Activated B cell treated with CpG ODN at 0.5 μM for 24 hours (primary cell): ENCODE results near the gene C5orf22. TPM values are rescaled to one million over a fixed set of nuclear protein-coding genes. Genes with fewer than 3 reads are reported as not detected.

Source experiments
- ATAC-seq: fragments of 200-7000 bp; cut with Tn5 transposase; one replicate; pipeline ENCODE4 v1.10.0; 2021; ENCODE audit warnings: low read depth, mild to moderate bottlenecking, moderate library complexity
- CTCF ChIA-PET: fragments of 350-600 bp; sonication (Branson Sonifier 250); formaldehyde crosslinking; loops from one replicate; lab custom pipeline; 2021; ENCODE audit warnings: antibody characterized with exemption; lab: Charles Lee
- POLR2A ChIA-PET: fragments of 350-600 bp; sonication (Branson Sonifier 250); formaldehyde crosslinking; loops from one replicate; lab custom pipeline; 2021; ENCODE audit warnings: antibody characterized with exemption; lab: Charles Lee
- DNase-seq: peaks from one replicate; pipeline ENCODE4 v3.0.0; 2022
- H3K27ac Mint-ChIP-seq: one replicate; pipeline ENCODE4 v1.8.0; 2020; ENCODE audit warnings: mixed read lengths
- H3K27me3 Mint-ChIP-seq: one replicate; pipeline ENCODE4 v1.8.0; 2021; ENCODE audit warnings: mixed read lengths
- H3K36me3 Mint-ChIP-seq: one replicate; pipeline ENCODE4 v1.8.0; 2021; ENCODE audit warnings: low read depth, mixed read lengths
- H3K4me1 Mint-ChIP-seq: one replicate; pipeline ENCODE4 v1.8.0; 2021; ENCODE audit warnings: mixed read lengths
- H3K4me3 Mint-ChIP-seq: one replicate; pipeline ENCODE4 v1.8.0; 2020; ENCODE audit warnings: mild to moderate bottlenecking, mixed read lengths
- H3K9me3 Mint-ChIP-seq: one replicate; pipeline ENCODE4 v1.8.0; 2020; ENCODE audit warnings: mixed read lengths
- CTCF ChIP-seq: fragments of 200-600 bp; IDR thresholded peaks from one replicate; pipeline ENCODE4 v1.8.0; 2022; ENCODE audit warnings: antibody characterized with exemption, mild to moderate bottlenecking
- intact Hi-C: fragments of 100-400 bp; cut with micrococcal nuclease; formaldehyde crosslinking; loops from one replicate; pipeline ENCODE4 v1.15.1; 2024
- total RNA-seq: library from RNA; stranded (reverse); gene quantifications from 2 replicates; pipeline ENCODE4 v1.2.3, GENCODE V29; 2022

Gene C5orf22
- total RNA-seq, 1 donor from 2014 or later = 27.0 TPM

DNA sequence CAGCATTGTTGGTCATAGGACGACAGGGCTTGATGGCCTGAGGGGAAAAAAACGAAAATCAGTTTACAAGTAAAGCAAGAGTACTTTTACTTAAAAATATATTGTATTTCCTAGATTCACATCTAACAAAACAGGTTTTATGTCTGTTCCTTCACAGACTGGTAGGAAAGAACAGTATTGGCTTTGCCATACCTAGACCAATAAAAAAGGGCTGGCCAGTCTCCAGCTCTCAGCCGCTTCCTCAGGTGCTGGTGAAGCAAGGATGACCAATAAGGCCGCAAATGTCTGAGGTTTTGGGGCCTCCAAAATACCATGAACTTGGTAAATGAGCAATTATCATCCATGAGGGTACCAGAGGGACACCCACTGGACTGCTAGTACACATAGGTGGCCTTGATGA, 36.8 kb upstream of the C5orf22 start:
- POLR2A ChIA-PET = no interaction called here
- CTCF ChIA-PET = interaction anchor here (1.1 kb wide), 1 partner anchor 13 kb away, joined by 3 read pairs; no protein-coding TSS in a partner anchor
- H3K36me3 Mint-ChIP-seq = peaks cover 94% of the 10 kb centered on the region
- H3K4me1 Mint-ChIP-seq = no peaks in the 10 kb centered on the region
- no peak for TF ChIP-seq CTCF
- DNase-seq (no peak), ATAC-seq (no peak)
- no peak overlapping the region for H3K4me3 Mint-ChIP-seq
- H3K27me3 Mint-ChIP-seq = no peaks in the 10 kb centered on the region
- no peaks in the 10 kb centered on the region for H3K9me3 Mint-ChIP-seq
- intact Hi-C loops = no loop called here
- H3K27ac Mint-ChIP-seq = no peak overlapping the region

GRCh38 chr5:31496301-31496700, 35.8 kb upstream of the C5orf22 start:
- ChIA-PET CTCF (no interaction called here), POLR2A (no interaction called here)
- no peaks in the 10 kb centered on the region for H3K9me3 Mint-ChIP-seq
- H3K4me3 Mint-ChIP-seq = no peak overlapping the region
- TF ChIP-seq CTCF = no peak
- DNase-seq = no peak
- intact Hi-C loops = no loop called here
- H3K4me1 Mint-ChIP-seq = no peaks in the 10 kb centered on the region
- H3K27ac Mint-ChIP-seq = no peak overlapping the region
- H3K36me3 Mint-ChIP-seq = peaks cover 95% of the 10 kb centered on the region
- no peak for ATAC-seq
- no peaks in the 10 kb centered on the region for H3K27me3 Mint-ChIP-seq

DNA sequence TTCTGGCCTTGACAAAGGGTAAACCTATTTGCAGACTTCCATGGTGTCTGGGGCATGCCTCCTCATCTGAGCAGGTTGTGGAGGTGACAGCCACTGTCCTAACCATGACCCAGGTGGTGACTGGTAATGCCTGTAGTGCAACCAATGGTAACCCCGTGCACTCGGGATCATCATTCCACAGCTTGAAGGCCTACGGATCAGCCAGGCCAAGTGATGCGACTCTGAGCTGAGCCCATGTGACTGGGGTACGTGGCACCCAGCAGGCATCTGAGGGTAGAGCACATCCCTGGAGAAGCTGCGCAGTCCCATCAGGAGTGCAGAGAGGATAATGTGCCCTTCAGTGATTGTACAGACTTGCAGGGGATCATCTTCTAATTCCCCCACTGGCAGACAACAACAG, 35.2 kb upstream of the C5orf22 start:
- POLR2A ChIA-PET = no interaction called here
- TF ChIP-seq CTCF = no peak

DNA sequence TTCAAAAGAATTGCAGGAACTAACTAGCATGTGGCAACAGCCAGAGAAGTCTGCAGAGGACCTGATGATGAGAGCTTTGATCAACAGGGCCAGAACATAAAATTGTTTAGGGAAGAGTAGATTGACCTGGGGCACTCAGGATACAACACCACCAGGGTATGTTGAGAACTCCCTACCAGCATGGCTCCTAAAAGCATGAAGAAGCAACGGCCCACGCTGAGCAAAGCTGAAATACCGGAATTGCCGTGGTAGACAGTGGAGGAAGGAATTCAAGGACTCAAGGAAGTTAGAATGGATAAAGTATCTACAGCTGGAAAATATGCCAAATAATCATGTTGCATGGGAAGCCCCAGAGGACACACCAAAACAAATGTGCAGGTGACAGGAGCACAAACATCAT, 31.8 kb upstream of the C5orf22 start:
- Mint-ChIP-seq H3K27me3 (no peaks in the 10 kb centered on the region), H3K27ac (no peak overlapping the region), H3K9me3 (no peaks in the 10 kb centered on the region), H3K36me3 (peaks cover 97% of the 10 kb centered on the region), H3K4me1 (no peaks in the 10 kb centered on the region), H3K4me3 (no peak overlapping the region)
- intact Hi-C loops = no loop called here
- TF ChIP-seq CTCF = no peak
- DNase-seq = no peak
- ATAC-seq = no peak
- CTCF ChIA-PET = no interaction called here
- POLR2A ChIA-PET = no interaction called here

More for the DNA sequence above, 35.2 kb upstream of the C5orf22 start:
- H3K27me3 Mint-ChIP-seq = no peaks in the 10 kb centered on the region
- H3K27ac Mint-ChIP-seq = no peak overlapping the region
- peaks cover 96% of the 10 kb centered on the region for H3K36me3 Mint-ChIP-seq
- no peaks in the 10 kb centered on the region for H3K9me3 Mint-ChIP-seq
- H3K4me1 Mint-ChIP-seq = no peaks in the 10 kb centered on the region
- DNase-seq (no peak), ATAC-seq (no peak)
- CTCF ChIA-PET = no interaction called here
- intact Hi-C loops = no loop called here
- no peak overlapping the region for H3K4me3 Mint-ChIP-seq

DNA sequence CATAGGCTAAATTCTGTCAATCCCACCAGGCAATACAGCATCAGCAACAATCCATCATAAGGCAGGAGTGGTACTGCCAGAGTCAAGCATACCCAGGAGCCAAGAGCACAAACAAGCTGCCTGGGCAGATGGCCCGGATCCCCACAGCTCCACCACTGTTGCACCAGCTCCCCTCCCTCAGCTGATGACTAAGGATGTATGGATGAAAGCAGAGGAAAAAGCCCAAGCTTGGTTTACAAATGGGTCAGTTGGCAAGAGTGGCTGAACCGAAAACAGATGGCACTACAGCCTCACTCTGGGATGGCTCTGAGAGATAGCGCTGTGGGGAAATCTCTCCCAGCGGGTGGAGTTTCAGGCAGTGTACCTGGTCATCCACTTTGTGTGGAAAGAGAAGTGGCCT, 29.6 kb upstream of the C5orf22 start:
- CTCF ChIA-PET = no interaction called here
- no peaks in the 10 kb centered on the region for H3K4me1 Mint-ChIP-seq
- H3K27ac Mint-ChIP-seq = no peak overlapping the region
- H3K9me3 Mint-ChIP-seq = no peaks in the 10 kb centered on the region
- no peak for ATAC-seq
- DNase-seq = no peak
- H3K27me3 Mint-ChIP-seq = no peaks in the 10 kb centered on the region
- H3K4me3 Mint-ChIP-seq = no peak overlapping the region
- POLR2A ChIA-PET = no interaction called here
- peaks cover 86% of the 10 kb centered on the region for H3K36me3 Mint-ChIP-seq
- TF ChIP-seq CTCF = no peak
- intact Hi-C loops = no loop called here
